ENCODE data around the gene ERC1.

Gene ERC1

GRCh38 chr12:1107669-1108068 is 116.6 kb downstream of the ERC1 start:
- no peak for DNase-seq (ENCODE audit: low read depth in 2 of 2)
- TF ChIP-seq CTCF (IDR thresholded peaks at IDR 0.05; ENCODE audit: low read depth, low read length): no peak
- no peak overlapping the region for H3K4me3 ChIP-seq (replicated peaks in 1 of 2; ENCODE audit: low read depth in 2 of 2, low read length in 2 of 2)

GRCh38 chr12:1108276-1108675 is 117.3 kb downstream of the ERC1 start:
- TF ChIP-seq CTCF (IDR thresholded peaks at IDR 0.05; ENCODE audit: low read depth, low read length): no peak

GRCh38 chr12:1115484-1116231 is 124.6 kb downstream of the ERC1 start:
- H3K4me3 ChIP-seq (replicated peaks in 1 of 2; ENCODE audit: low read depth in 2 of 2, low read length in 2 of 2): no peak overlapping the region
- no peak for TF ChIP-seq CTCF (IDR thresholded peaks at IDR 0.05; ENCODE audit: low read depth, low read length)
- DNase-seq (ENCODE audit: low read depth in 2 of 2): peak; percentile 29 to 90

More at GRCh38 chr12:1108276-1108675, 117.3 kb downstream of the ERC1 start:
- no peak for DNase-seq (ENCODE audit: low read depth in 2 of 2)
- no peak overlapping the region for H3K4me3 ChIP-seq (replicated peaks in 1 of 2; ENCODE audit: low read depth in 2 of 2, low read length in 2 of 2)

- TF ChIP-seq CTCF (IDR thresholded peaks at IDR 0.05; ENCODE audit: low read depth, low read length): no peak
- DNase-seq (ENCODE audit: low read depth in 2 of 2): peak in 1 of 2 donors; percentile 24
- H3K4me3 ChIP-seq (replicated peaks in 1 of 2; ENCODE audit: low read depth in 2 of 2, low read length in 2 of 2): no peak overlapping the region
Observed at GRCh38 chr12:1117371-1117770, 126.3 kb downstream of the ERC1 start.

GRCh38 chr12:1117970-1118563 is 127.0 kb downstream of the ERC1 start:
- TF ChIP-seq CTCF (IDR thresholded peaks at IDR 0.05; ENCODE audit: low read depth, low read length): peak; percentile 91
- H3K4me3 ChIP-seq (replicated peaks in 1 of 2; ENCODE audit: low read depth in 2 of 2, low read length in 2 of 2): no peak overlapping the region
- DNase-seq (ENCODE audit: low read depth in 2 of 2): peak; percentile 86 to 88

- H3K4me3 ChIP-seq (replicated peaks in 1 of 2; ENCODE audit: low read depth in 2 of 2, low read length in 2 of 2): no peak overlapping the region
- DNase-seq (ENCODE audit: low read depth in 2 of 2): peak in 1 of 2 donors; percentile 13
- TF ChIP-seq CTCF (IDR thresholded peaks at IDR 0.05; ENCODE audit: low read depth, low read length): no peak
Observed at GRCh38 chr12:1122786-1123185, 131.8 kb downstream of the ERC1 start.

All from cardiac fibroblast (primary cell).